ENCODE results near the gene ADAMTS13.
A peak's percentile ranks its signal among the peaks of the same experiment; 100 is the strongest.

Gene ADAMTS13

GRCh38 chr9:133393399-133393798, 28.8 kb upstream of the ADAMTS13 start:
- DNase-seq = no peak

GRCh38 chr9:133394687-133395271, 27.4 kb upstream of the ADAMTS13 start:
- no peak for DNase-seq

- no peak for DNase-seq
These were observed 25.2 kb upstream of the ADAMTS13 start for GRCh38 chr9:133396952-133397351.

GRCh38 chr9:133397370-133397769, 24.8 kb upstream of the ADAMTS13 start:
- no peak for DNase-seq

GRCh38 chr9:133397895-133398294, 24.3 kb upstream of the ADAMTS13 start:
- DNase-seq = no peak

- DNase-seq = no peak
These were observed 21.9 kb upstream of the ADAMTS13 start for GRCh38 chr9:133400292-133400691.

GRCh38 chr9:133401588-133401987, 20.6 kb upstream of the ADAMTS13 start:
- DNase-seq = no peak

- no peak for DNase-seq
These were observed 19.5 kb upstream of the ADAMTS13 start for GRCh38 chr9:133402689-133403088.

GRCh38 chr9:133403766-133404453, 18.3 kb upstream of the ADAMTS13 start:
- DNase-seq = peak; percentile 43 to 55

GRCh38 chr9:133404454-133405002, 17.6 kb upstream of the ADAMTS13 start:
- no peak for DNase-seq

- no peak for DNase-seq
These were observed 16.4 kb upstream of the ADAMTS13 start for GRCh38 chr9:133405508-133406438.

- peak; percentile 80 to 87 for DNase-seq
These were observed 15.5 kb upstream of the ADAMTS13 start for GRCh38 chr9:133406480-133407307.

GRCh38 chr9:133408042-133408441, 14.1 kb upstream of the ADAMTS13 start:
- no peak for DNase-seq

GRCh38 chr9:133415170-133415569, 7.0 kb upstream of the ADAMTS13 start:
- DNase-seq = no peak

GRCh38 chr9:133417541-133418461, 4.4 kb upstream of the ADAMTS13 start, which contains the start of gene REXO4:
REXO4 (minus strand) TSS chr9:133418010; CDS start chr9:133417844, 166 bp downstream.
- DNase-seq = peak; percentile 81 to 83

GRCh38 chr9:133419005-133419404, 3.2 kb upstream of the ADAMTS13 start:
- no peak for DNase-seq

GRCh38 chr9:133420392-133420827, 1.8 kb upstream of the ADAMTS13 start:
- DNase-seq = no peak

- no peak for DNase-seq
These were observed 1.0 kb downstream of the ADAMTS13 start for GRCh38 chr9:133423216-133423615.

GRCh38 chr9:133424187-133424586, 2.0 kb downstream of the ADAMTS13 start:
- no peak for DNase-seq

GRCh38 chr9:133425049-133425632, 3.0 kb downstream of the ADAMTS13 start:
- no peak for DNase-seq

- DNase-seq = no peak
These were observed 3.8 kb downstream of the ADAMTS13 start for GRCh38 chr9:133426011-133426410.
